GM10248 (cell line): ENCODE results near the gene CYP26C1.

Experiments
- CTCF ChIA-PET: fragments of 300-600 bp; sonication (Branson Sonifier 250); formaldehyde crosslinking; extraction: SDS; loops from one replicate; lab custom pipeline; 2021; ENCODE audit warnings: antibody characterized with exemption; lab: Yijun Ruan, JAX
- POLR2A ChIA-PET: fragments of 350-650 bp; sonication (Branson Sonifier 250); formaldehyde crosslinking; extraction: SDS; loops from one replicate; lab custom pipeline; 2020; ENCODE audit warnings: antibody characterized with exemption; lab: Yijun Ruan, JAX
- DNase-seq: peaks from one replicate; pipeline ENCODE4 v3.0.0; 2012; ENCODE audit errors: extremely low spot score
- CTCF ChIP-seq: IDR thresholded peaks from 2 replicates; pipeline ENCODE4 v1.5.1; 2012; ENCODE audit warnings: mild to moderate bottlenecking, low read depth; ENCODE audit errors: extremely low read depth, missing control alignments, control extremely low read depth

Gene CYP26C1

DNA sequence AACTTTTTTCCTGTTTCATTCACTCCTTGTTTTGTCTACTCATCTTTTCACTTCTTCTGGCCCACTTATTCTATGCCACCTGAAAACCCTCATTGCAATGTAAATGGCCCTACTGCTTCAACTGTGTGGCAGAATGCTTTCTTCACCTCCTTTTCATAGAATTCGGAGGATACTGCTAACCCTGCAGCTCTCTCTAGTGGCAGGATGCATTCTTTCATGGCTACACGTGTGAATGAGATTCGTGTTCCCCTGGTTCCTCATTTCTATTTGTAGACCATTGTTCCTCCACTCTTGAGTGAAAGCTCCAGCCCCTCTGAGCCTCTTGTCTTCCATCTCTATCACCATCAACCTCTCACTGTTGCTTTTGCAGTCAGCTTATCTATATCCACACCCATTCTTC lies 20.9 kb upstream of the CYP26C1 start:
- peak; percentile 66 for DNase-seq
- ChIA-PET POLR2A (no interaction called here), CTCF (interaction anchor here (0.8 to 2.1 kb wide), 11 partner anchors 12 to 154 kb away, joined by 3 to 6 read pairs (median 4); no protein-coding TSS in a partner anchor)
- TF ChIP-seq CTCF, result peak; percentile 59

DNA sequence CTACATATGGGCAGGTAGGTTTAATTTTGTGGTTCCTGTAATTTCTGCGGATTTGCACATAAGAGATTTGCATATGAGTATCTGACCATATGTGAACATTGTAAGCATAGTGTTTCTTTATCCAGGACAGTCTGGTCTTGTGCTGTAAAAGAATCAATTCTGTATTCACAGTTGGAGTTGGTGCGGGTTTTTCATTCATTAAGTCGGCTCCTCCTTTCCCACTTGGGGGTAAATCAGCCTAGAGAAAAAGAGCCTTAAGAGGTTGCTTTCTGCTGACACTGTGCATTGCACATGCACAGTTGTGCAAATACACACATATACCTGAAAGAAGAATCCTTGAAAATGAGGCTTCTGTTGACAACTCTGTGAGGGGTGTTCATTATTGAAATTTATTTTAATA lies 6.1 kb upstream of the CYP26C1 start:
- TF ChIP-seq CTCF, result no peak
- ChIA-PET POLR2A (no interaction called here), CTCF (interaction anchor here (1.4 to 3.1 kb wide), 2 partner anchors 9 to 90 kb away, joined by 3 to 16 read pairs; no protein-coding TSS in a partner anchor)
- no peak for DNase-seq

DNA sequence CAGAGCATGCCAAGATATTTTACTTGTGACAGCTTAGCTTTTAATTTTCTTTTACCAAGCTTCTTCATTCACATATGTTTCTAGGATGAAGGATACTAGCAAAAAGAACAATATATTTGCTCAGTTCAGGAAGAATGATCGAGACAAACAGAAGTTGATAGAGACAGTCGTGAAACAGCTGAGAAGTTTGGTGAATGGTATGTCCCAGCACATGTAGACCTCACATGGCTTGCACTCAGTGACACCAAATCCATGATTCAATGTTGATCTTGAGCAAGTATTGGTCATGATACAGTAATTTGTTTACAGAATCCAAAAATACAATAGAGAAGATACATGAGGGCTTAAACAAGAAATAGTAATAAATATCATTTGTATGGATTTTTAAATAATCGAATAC lies 2.5 kb upstream of the CYP26C1 start:
- DNase-seq, result no peak
- POLR2A ChIA-PET, result no interaction called here
- CTCF ChIA-PET, result interaction anchor here (1.3 to 1.5 kb wide), 3 partner anchors 18 to 47 kb away, joined by 3 to 4 read pairs (median 3); no protein-coding TSS in a partner anchor

GRCh38 chr10:93060887-93061593 lies 442 bp downstream of the CYP26C1 start:
- peak; percentile 18 for DNase-seq
- CTCF ChIA-PET, result interaction anchor here (1.0 to 4.0 kb wide), 5 partner anchors 7 to 19 kb away, joined by 4 to 16 read pairs (median 7); no protein-coding TSS in a partner anchor
- POLR2A ChIA-PET, result no interaction called here
- no peak for TF ChIP-seq CTCF

More for the DNA sequence above, 2.5 kb upstream of the CYP26C1 start:
- TF ChIP-seq CTCF, result no peak

- CTCF ChIA-PET, result interaction anchor here (0.8 to 4.0 kb wide), 8 partner anchors 8 to 97 kb away, joined by 3 to 16 read pairs (median 4); no protein-coding TSS in a partner anchor
- peak; percentile 27 for DNase-seq
- POLR2A ChIA-PET, result no interaction called here
- TF ChIP-seq CTCF, result no peak
Measured at GRCh38 chr10:93061594-93062513, 1.3 kb downstream of the CYP26C1 start.
